Trophoblast cell (in vitro differentiated cells and primary cell): Measurements from ENCODE around the gene COX7B.

ENCODE experiments used
- DNase-seq, 2 donors: peaks; one replicate each; pipeline ENCODE4 v3.0.0-alpha.2; 2016
- H2AFZ ChIP-seq: 2 replicates; pipeline ENCODE4 v1.6.1; 2013; ENCODE audit warnings: low read length, moderate library complexity, mild to moderate bottlenecking; ENCODE audit not compliant: insufficient read depth, poor library complexity
- H2AK5ac ChIP-seq: 2 replicates; pipeline ENCODE4 v1.6.1; 2013; ENCODE audit warnings: mild to moderate bottlenecking, low read length
- H2BK120ac ChIP-seq: 2 replicates; pipeline ENCODE4 v1.6.1; 2013; ENCODE audit warnings: low read length, mild to moderate bottlenecking, moderate library complexity; ENCODE audit not compliant: insufficient read depth, poor library complexity
- H2BK12ac ChIP-seq: 2 replicates; pipeline ENCODE4 v1.6.1; 2013; ENCODE audit warnings: mild to moderate bottlenecking, low read length, moderate library complexity
- H2BK5ac ChIP-seq: 2 replicates; pipeline ENCODE4 v1.6.1; 2013; ENCODE audit warnings: low read length, low read depth, moderate library complexity, mild to moderate bottlenecking; ENCODE audit not compliant: poor library complexity
- H3K14ac ChIP-seq: 2 replicates; pipeline ENCODE4 v1.6.1; 2013; ENCODE audit warnings: mild to moderate bottlenecking, low read length
- H3K18ac ChIP-seq: 2 replicates; pipeline ENCODE4 v1.6.1; 2013; ENCODE audit warnings: mild to moderate bottlenecking, low read length
- H3K23ac ChIP-seq: 2 replicates; pipeline ENCODE4 v1.6.1; 2013; ENCODE audit warnings: low read length
- H3K27ac ChIP-seq: 2 replicates; pipeline ENCODE4 v1.5.1; 2013; ENCODE audit warnings: low read depth, mild to moderate bottlenecking, inconsistent platforms, low read length, moderate library complexity
- H3K27me3 ChIP-seq: 2 replicates; pipeline ENCODE4 v1.6.1; 2013; ENCODE audit warnings: inconsistent platforms, mild to moderate bottlenecking, low read length, moderate library complexity; ENCODE audit not compliant: insufficient read depth
- H3K36me3 ChIP-seq, 2 experiments: 1 replicate in 1 of 2; 2 replicates in 1 of 2; pipeline ENCODE4 v1.6.1; 2013; ENCODE audit warnings: low read length in 2 of 2, mild to moderate bottlenecking in 2 of 2, moderate library complexity in 1 of 2; ENCODE audit not compliant: insufficient read depth in 2 of 2, control insufficient read depth in 1 of 2
- H3K4ac ChIP-seq: 2 replicates; pipeline ENCODE4 v1.6.1; 2013; ENCODE audit warnings: low read depth, mild to moderate bottlenecking, low read length, moderate library complexity
- H3K4me1 ChIP-seq, 2 experiments: 1 replicate in 1 of 2; 2 replicates in 1 of 2; pipeline ENCODE4 v1.6.1; 2013; ENCODE audit warnings: low read length in 2 of 2, mild to moderate bottlenecking in 2 of 2, moderate library complexity in 1 of 2; ENCODE audit not compliant: insufficient read depth in 2 of 2, control insufficient read depth in 1 of 2
- H3K4me2 ChIP-seq: 2 replicates; pipeline ENCODE4 v1.6.1; 2013; ENCODE audit warnings: inconsistent platforms, mild to moderate bottlenecking, low read length, moderate library complexity
- H3K4me3 ChIP-seq: 2 replicates; pipeline ENCODE4 v1.5.1; 2013; ENCODE audit warnings: mild to moderate bottlenecking, low read depth, low read length, inconsistent platforms
- H3K79me1 ChIP-seq: one replicate; pipeline ENCODE4 v1.6.1; 2013; ENCODE audit warnings: low read length
- H3K79me2 ChIP-seq: 2 replicates; pipeline ENCODE4 v1.6.1; 2013; ENCODE audit warnings: low read length, mild to moderate bottlenecking; ENCODE audit not compliant: control insufficient read depth, insufficient read depth, poor library complexity
- H3K9ac ChIP-seq: 2 replicates; pipeline ENCODE4 v1.6.1; 2013; ENCODE audit warnings: mild to moderate bottlenecking, low read length
- H3K9me3 ChIP-seq: 2 replicates; pipeline ENCODE4 v1.6.1; 2013; ENCODE audit warnings: low read depth, mild to moderate bottlenecking, control low read depth, inconsistent platforms, low read length; ENCODE audit not compliant: insufficient read depth
- H4K12ac ChIP-seq: 2 replicates; pipeline ENCODE4 v1.6.1; 2013; ENCODE audit warnings: low read depth, mild to moderate bottlenecking, low read length, moderate library complexity
- H4K8ac ChIP-seq: 2 replicates; pipeline ENCODE4 v1.6.1; 2013; ENCODE audit warnings: low read depth, mild to moderate bottlenecking, low read length, moderate library complexity
- H4K91ac ChIP-seq: one replicate; pipeline ENCODE4 v1.6.1; 2013; ENCODE audit warnings: low read depth, mild to moderate bottlenecking, low read length, moderate library complexity
- WGBS: extraction: QIAGEN DNeasy Blood & Tissue Kit; methylation state at CpG from one replicate; pipeline ENCODE4 v1.1.7; 2013; ENCODE audit warnings: missing lambda C conversion rate; ENCODE audit not compliant: insufficient read length, insufficient coverage; ENCODE audit errors: extremely low coverage; 5-methylcytosine and 5-hydroxymethylcytosine counted together

Gene COX7B

DNA sequence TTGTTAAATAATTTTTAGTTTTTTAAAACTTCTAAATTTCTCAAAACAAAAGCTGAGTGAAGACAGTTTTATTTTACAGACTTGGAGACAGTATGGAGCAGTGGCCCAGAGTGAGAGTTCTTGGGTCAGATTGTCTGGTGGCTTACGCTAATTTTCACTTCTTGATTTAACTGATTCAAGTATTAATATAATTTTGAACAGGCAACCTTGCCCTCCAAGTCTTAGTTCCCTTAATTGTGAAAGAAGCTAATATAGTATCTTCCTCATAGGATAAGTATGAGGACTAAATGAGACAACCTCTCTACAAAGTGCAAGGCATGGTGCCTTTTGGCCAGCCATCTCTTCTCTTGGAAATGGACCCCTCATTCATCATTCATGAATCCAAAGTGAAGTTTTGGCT lies 36.6 kb downstream of the COX7B start:
- H3K4me3 ChIP-seq = no peak overlapping the region
- H4K12ac ChIP-seq = no peak overlapping the region
- H2BK12ac ChIP-seq = no peak overlapping the region
- H2AK5ac ChIP-seq = no peak overlapping the region
- no peak overlapping the region for H3K18ac ChIP-seq
- WGBS = no CpG with 5 or more reads among the region's 1 CpG
- no peaks in the 10 kb centered on the region for H3K4me1 ChIP-seq
- no peak overlapping the region for H2BK5ac ChIP-seq
- H3K27ac ChIP-seq = no peak overlapping the region
- no peaks in the 10 kb centered on the region for H3K36me3 ChIP-seq
- H3K9me3 ChIP-seq = no peaks in the 10 kb centered on the region
- no peak overlapping the region for H3K9ac ChIP-seq
- no peak overlapping the region for H2AFZ ChIP-seq
- no peak overlapping the region for H3K14ac ChIP-seq
- no peaks in the 10 kb centered on the region for H3K79me2 ChIP-seq
- no peak overlapping the region for H4K8ac ChIP-seq
- H3K4me2 ChIP-seq = no peak overlapping the region
- no peaks in the 10 kb centered on the region for H3K27me3 ChIP-seq
- no peak overlapping the region for H3K4ac ChIP-seq
- H4K91ac ChIP-seq = no peak overlapping the region
- H3K79me1 ChIP-seq = no peaks in the 10 kb centered on the region
- H3K23ac ChIP-seq = no peak overlapping the region
- no peak overlapping the region for H2BK120ac ChIP-seq
- DNase-seq = no peak

DNA sequence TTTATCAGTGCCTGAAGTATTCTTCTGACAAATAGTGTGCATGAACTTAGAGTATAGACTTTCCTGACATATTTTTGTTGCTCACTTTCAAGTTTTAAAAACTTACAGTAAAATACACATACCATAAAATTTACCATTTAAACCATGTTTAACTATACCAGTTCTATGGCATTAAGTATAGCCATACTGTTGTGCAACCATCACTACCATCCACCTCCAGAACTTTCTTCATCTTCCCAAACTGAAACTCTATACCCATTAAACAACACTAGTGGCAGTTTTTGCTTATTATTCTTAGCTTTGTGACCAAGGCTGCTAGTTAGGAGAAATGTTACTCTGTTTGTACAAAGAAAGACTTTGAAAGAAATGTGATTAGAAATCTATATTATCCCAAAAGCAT lies 37.0 kb downstream of the COX7B start:
- Histone ChIP-seq H4K91ac (no peak overlapping the region), H2BK12ac (no peak overlapping the region), H3K4me1 (no peaks in the 10 kb centered on the region), H3K4me2 (no peak overlapping the region), H3K4ac (no peak overlapping the region), H2BK120ac (no peak overlapping the region), H3K4me3 (no peak overlapping the region), H2BK5ac (no peak overlapping the region), H4K8ac (no peak overlapping the region), H3K79me1 (no peaks in the 10 kb centered on the region), H3K9ac (no peak overlapping the region), H2AFZ (no peak overlapping the region), H4K12ac (no peak overlapping the region), H3K9me3 (no peaks in the 10 kb centered on the region), H3K23ac (no peak overlapping the region), H3K14ac (no peak overlapping the region), H3K18ac (no peak overlapping the region), H3K27me3 (no peaks in the 10 kb centered on the region), H3K79me2 (no peaks in the 10 kb centered on the region), H2AK5ac (no peak overlapping the region), H3K36me3 (no peaks in the 10 kb centered on the region), H3K27ac (no peak overlapping the region)
- DNase-seq = no peak

DNA sequence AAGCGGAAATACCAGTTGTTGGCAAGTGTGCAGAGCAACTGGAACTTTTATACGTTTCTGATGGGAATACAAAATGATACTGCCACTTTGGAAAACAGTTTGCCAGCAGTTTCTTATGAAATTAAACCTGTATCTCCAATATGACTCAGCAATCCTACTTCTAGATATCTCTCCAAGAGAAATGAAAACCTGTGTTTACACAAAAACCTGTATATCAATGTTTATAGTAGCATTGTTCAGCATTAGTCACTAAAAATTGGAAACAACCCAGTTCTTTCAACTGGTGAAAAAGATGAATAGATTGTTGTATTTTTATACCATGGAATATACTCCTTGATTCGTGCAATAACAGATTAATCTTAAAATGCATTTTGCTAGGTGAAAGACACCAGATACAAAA lies 38.0 kb downstream of the COX7B start:
- Histone ChIP-seq H3K4me2 (no peak overlapping the region), H2AFZ (no peak overlapping the region), H4K8ac (no peak overlapping the region), H3K9ac (no peak overlapping the region), H2BK5ac (no peak overlapping the region), H3K79me1 (no peaks in the 10 kb centered on the region), H4K91ac (no peak overlapping the region), H3K18ac (no peak overlapping the region), H3K36me3 (no peaks in the 10 kb centered on the region), H3K27me3 (no peaks in the 10 kb centered on the region), H3K23ac (no peak overlapping the region), H3K4ac (no peak overlapping the region), H3K79me2 (no peaks in the 10 kb centered on the region), H3K4me1 (no peaks in the 10 kb centered on the region), H4K12ac (no peak overlapping the region), H3K4me3 (no peak overlapping the region), H2BK12ac (no peak overlapping the region), H3K14ac (no peak overlapping the region), H2BK120ac (no peak overlapping the region), H3K27ac (no peak overlapping the region), H2AK5ac (no peak overlapping the region), H3K9me3 (no peaks in the 10 kb centered on the region)
- WGBS = no CpG with 5 or more reads among the region's 3 CpGs
- no peak for DNase-seq

DNA sequence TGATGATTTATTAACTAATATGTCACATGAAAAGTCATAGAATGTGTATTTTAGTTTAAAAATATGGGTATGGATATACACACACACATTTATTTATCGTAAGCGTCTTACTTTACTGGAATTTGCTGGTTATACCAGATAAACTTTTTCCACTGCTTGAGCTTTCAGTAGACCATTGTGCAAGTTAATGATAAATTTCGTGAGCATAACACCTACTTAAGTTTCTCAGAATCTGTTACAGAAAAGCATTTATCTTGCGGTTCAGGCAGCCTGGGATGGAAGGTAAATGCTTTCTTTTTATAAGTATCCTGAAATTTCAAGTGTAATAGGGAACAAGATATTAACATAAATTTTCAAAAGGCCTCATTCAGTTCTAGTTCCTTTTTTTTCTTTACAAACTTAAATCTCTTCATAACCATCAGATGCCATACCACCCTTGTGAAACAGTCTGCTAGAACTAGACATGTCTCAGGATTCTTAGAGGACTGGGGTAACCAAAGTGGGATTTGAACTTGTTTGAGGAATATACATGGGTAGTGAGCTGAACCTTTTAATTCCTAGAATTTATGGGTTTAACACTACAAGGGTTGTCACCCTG lies 38.9 kb downstream of the COX7B start:
- H3K27me3 ChIP-seq = no peaks in the 10 kb centered on the region
- no peaks in the 10 kb centered on the region for H3K79me2 ChIP-seq
- no peak overlapping the region for H4K8ac ChIP-seq
- no peak overlapping the region for H2BK120ac ChIP-seq
- H3K4me2 ChIP-seq = no peak overlapping the region
- H3K9me3 ChIP-seq = no peaks in the 10 kb centered on the region
- no peak overlapping the region for H3K9ac ChIP-seq
- no peak overlapping the region for H4K91ac ChIP-seq
- H3K4ac ChIP-seq = no peak overlapping the region
- H3K27ac ChIP-seq = no peak overlapping the region
- H3K79me1 ChIP-seq = no peaks in the 10 kb centered on the region
- H3K4me3 ChIP-seq = no peak overlapping the region
- H3K23ac ChIP-seq = no peak overlapping the region
- no peak overlapping the region for H3K14ac ChIP-seq
- DNase-seq = no peak
- no CpG with 5 or more reads among the region's 4 CpGs for WGBS
- H4K12ac ChIP-seq = no peak overlapping the region
- H2AFZ ChIP-seq = no peak overlapping the region
- H2AK5ac ChIP-seq = no peak overlapping the region
- H3K18ac ChIP-seq = no peak overlapping the region
- H2BK12ac ChIP-seq = no peak overlapping the region
- H3K36me3 ChIP-seq = no peaks in the 10 kb centered on the region
- no peak overlapping the region for H2BK5ac ChIP-seq
- H3K4me1 ChIP-seq = no peaks in the 10 kb centered on the region
